ENCODE results near the gene PTOV1. TPM values are rescaled to one million over a fixed set of nuclear protein-coding genes. Genes with fewer than 3 reads are reported as not detected.

Gene PTOV1
- total and polyA plus RNA-seq, 2 of the 8 experiments (the other 6 are each of a cell fraction or from before 2014, with no cell fraction given) = 147 to 251 TPM

DNA sequence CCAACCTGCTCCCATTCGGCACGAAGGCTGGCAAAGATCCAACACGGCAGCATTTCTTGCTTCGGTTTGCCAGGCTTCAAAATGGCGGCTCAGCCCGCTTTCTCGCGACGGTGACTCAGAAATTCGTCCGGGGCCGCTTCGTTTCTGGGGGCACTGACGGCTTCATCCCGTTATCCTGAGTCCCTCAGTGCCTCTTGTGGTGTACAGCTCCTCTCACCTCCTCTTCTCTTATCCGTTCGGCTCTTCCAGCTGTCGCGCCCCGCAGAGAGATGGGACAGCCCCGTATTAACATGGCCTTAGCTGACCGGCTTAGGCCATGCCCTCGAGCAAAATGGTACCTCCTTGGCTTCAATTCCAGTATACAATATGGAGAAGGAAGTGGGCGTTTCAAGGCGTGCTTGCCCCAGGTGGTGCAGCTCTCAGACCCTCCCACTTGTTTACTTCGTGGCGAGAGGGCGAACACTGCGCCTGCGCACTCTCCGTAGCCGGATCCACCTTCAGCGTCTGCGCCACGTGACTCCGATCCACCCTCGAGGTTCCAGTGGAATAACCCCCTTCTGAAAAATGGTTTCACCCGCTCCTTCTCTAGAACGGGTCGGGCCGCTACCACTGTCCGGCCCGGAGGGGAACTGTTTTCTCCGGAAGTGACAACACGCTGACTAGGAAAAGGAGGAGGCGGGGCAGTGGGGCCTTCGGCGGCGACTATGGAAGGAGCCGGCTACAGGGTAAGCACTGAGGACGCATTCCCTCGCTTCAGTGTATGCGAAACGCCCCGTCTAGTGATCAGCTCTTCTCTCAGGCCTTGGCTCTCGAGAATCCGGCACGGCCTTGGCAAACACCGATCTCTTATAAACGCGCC is 26.3 kb downstream of the PTOV1 start, which contains the start of the genes AKT1S1 and TBC1D17:
AKT1S1 (minus strand) TSS at position 336 of the 859 bp plus-strand sequence. CDS start 4,060 bp downstream, outside the sequence.
TBC1D17 (plus strand) TSS at position 683 of the 859 bp plus-strand sequence; CDS start at position 705, 22 bp downstream.
- ChIA-PET POLR2A (ENCODE audit: partially characterized antibody) (interaction anchor here (0.8 to 6.2 kb wide), 19 partner anchors 11 to 378 kb away, joined by 3 to 76 read pairs (median 6); partner anchors contain the start of genes ATF5, CPT1C, MED25 and NUP62), CTCF (ENCODE audit: partially characterized antibody) (interaction anchor here (0.6 kb wide), 1 partner anchor 13 kb away, joined by 3 read pairs; no protein-coding TSS in a partner anchor)
- Histone ChIP-seq H4K5ac (ENCODE audit: insufficient read length, low read depth, low read length) (peak within 1 kb of the TSS; percentile 97), H4K20me1 (replicated peaks in 1 of 2; ENCODE audit: control insufficient read depth in 1 of 2, insufficient read depth in 2 of 2, low read length in 2 of 2) (peaks cover 7 to 9% of the 10 kb centered on the region in 2 experiments), H3K79me2 (ENCODE audit: control insufficient read depth in 1 of 2, insufficient read depth in 2 of 2, low read length in 2 of 2) (peaks cover 0 to 30% of the 10 kb centered on the region in 2 experiments; a peak in 2 of 4 replicates), H3K9ac (replicated peaks in 1 of 4; ENCODE audit: extremely low read depth in 1 of 4, low read depth in 3 of 4, low read length in 3 of 4) (peak within 1 kb of the TSS; percentile 94 to 99 (median 98)), H2BK120ac (replicated peaks; ENCODE audit: low read depth, low read length) (peak within 1 kb of the TSS; percentile 44), H3K14ac (ENCODE audit: insufficient read length) (no peak within 1 kb of the TSS), H2BK20ac (ENCODE audit: low read length) (0 out of 2 replicates have a peak within 1 kb of the TSS, but pooled peaks have one; percentile 87), H4K91ac (replicated peaks; ENCODE audit: insufficient read length, low read length) (peak within 1 kb of the TSS; percentile 97), H3K56ac (replicated peaks; ENCODE audit: insufficient read length, low read depth, low read length) (peak within 1 kb of the TSS; percentile 93), H3K27me3 (replicated peaks in 1 of 4; ENCODE audit: control insufficient read depth in 3 of 4, extremely low read depth in 1 of 4, insufficient read depth in 3 of 4, low read length in 3 of 4) (no peaks in the 10 kb centered on the region), H2BK12ac (ENCODE audit: low read depth, low read length) (peak within 1 kb of the TSS; percentile 99), H4K8ac (ENCODE audit: extremely low read depth, insufficient read depth, low read length) (peak within 1 kb of the TSS; percentile 99), H3K4me3 (ENCODE audit: extremely low read depth in 1 of 4, insufficient read depth in 2 of 4, low read depth in 3 of 4, low read length in 4 of 4) (peak within 1 kb of the TSS; percentile 90 to 95 (median 92)), H2AFZ (ENCODE audit: low read length) (peak within 1 kb of the TSS; percentile 98), H2BK15ac (ENCODE audit: low read length) (peak within 1 kb of the TSS; percentile 97; the same call in 1 of the 2 replicates), H3K23me2 (ENCODE audit: low read depth, low read length) (peaks cover 16% of the 10 kb centered on the region), H2AK5ac (ENCODE audit: low read depth, low read length) (peak within 1 kb of the TSS; percentile 86; the same call in 1 of the 2 replicates), H3K9me3 (ENCODE audit: insufficient read depth in 2 of 2, low read depth in 1 of 2, low read length in 1 of 2) (no peaks in the 10 kb centered on the region), H3K79me1 (ENCODE audit: low read depth, low read length) (peaks cover 16% of the 10 kb centered on the region), H3K23ac (ENCODE audit: insufficient read length) (no peak within 1 kb of the TSS), H2BK5ac (ENCODE audit: low read depth, low read length) (peak within 1 kb of the TSS; percentile 100), H3K4me2 (ENCODE audit: insufficient read depth in 1 of 2, low read depth in 2 of 2, low read length in 2 of 2) (peak within 1 kb of the TSS; percentile 90 to 92), H3K4me1 (replicated peaks in 1 of 4; ENCODE audit: control insufficient read depth in 3 of 4, insufficient read depth in 4 of 4, low read length in 3 of 4) (peaks cover 0 to 13% (median 7%) of the 10 kb centered on the region in 4 experiments; a peak in 6 of 7 replicates), H3K36me3 (ENCODE audit: control insufficient read depth in 2 of 4, insufficient read depth in 4 of 4, low read length in 3 of 4) (peaks cover 6 to 29% (median 23%) of the 10 kb centered on the region in 4 experiments), H3K18ac (ENCODE audit: extremely low read depth, low read length) (peak within 1 kb of the TSS; percentile 99), H3K4ac (replicated peaks; ENCODE audit: insufficient read length, low read depth, low read length) (peak within 1 kb of the TSS; percentile 89), H3K27ac (ENCODE audit: low read depth, low read length) (peak within 1 kb of the TSS; percentile 99)
- 1% methylated on average over 58 of the region's 61 CpGs; no CpG with 5 or more reads in 1 of the 2 experiments for WGBS, 2 experiments (ENCODE audit: extremely low coverage in 1 of 2, insufficient coverage in 1 of 2, insufficient read length in 1 of 2, insufficient replicate concordance in 2 of 2, low coverage in 1 of 2, low lambda C conversion rate in 2 of 2, missing lambda C conversion rate in 1 of 2)
- FAIRE-seq (peak; percentile 94), DNase-seq (ENCODE audit: low read depth in 1 of 2, low spot score in 2 of 2) (peak; percentile 96 to 100)
- no peak for TF ChIP-seq POU5F1 (IDR thresholded peaks at IDR 0.05; ENCODE audit: low read depth, low read length)
- TF ChIP-seq RXRA (IDR thresholded peaks at IDR 0.05; ENCODE audit: insufficient read depth, low read depth, low read length) = no peak
- no peak; the same call in 1 of the 2 replicates for TF ChIP-seq MAFK (IDR thresholded peaks at IDR 0.05; ENCODE audit: low read depth, low read length)
- no peak; the same call in 1 of the 2 replicates for TF ChIP-seq RBBP5 (IDR thresholded peaks at IDR 0.05; ENCODE audit: borderline replicate concordance, low read depth, low read length)
- peak; percentile 66 for TF ChIP-seq KDM4A (IDR thresholded peaks at IDR 0.05; ENCODE audit: low read depth, low read length, severe bottlenecking)
- TF ChIP-seq HDAC2 (IDR thresholded peaks at IDR 0.05; ENCODE audit: borderline replicate concordance in 1 of 2, low read depth in 2 of 2, low read length in 2 of 2) = no peak
- TF ChIP-seq SAP30 (IDR thresholded peaks at IDR 0.05; ENCODE audit: insufficient read depth, insufficient replicate concordance, low read length) = peak; percentile 24
- no peak for TF ChIP-seq CBX8 (IDR thresholded peaks at IDR 0.05; ENCODE audit: borderline replicate concordance, low read depth, low read length)
- TF ChIP-seq, protein P1, sequence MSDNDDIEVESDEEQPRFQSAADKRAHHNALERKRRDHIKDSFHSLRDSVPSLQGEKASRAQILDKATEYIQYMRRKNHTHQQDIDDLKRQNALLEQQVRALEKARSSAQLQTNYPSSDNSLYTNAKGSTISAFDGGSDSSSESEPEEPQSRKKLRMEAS (IDR thresholded peaks at IDR 0.05) = peak; percentile 95

Measured in H1 (cell line).